ENCODE data around the gene NSUN4. TPM values are rescaled to one million over a fixed set of nuclear protein-coding genes. Genes with fewer than 3 reads are reported as not detected.
"Not testable (repeated sequence)": the region's sequence is repeated elsewhere in the genome, so short reads cannot be mapped to it uniquely, and the experiment has no call there.

NSUN4 gene
- total RNA-seq, result 10 to 100 TPM; 16.8 to 22.1 TPM
- long read RNA-seq, transcript NSUN4-204 (6 exons, 2,150 nt), result major isoform, 12 of 16 reads
- long read RNA-seq, partial matches to known transcripts, result 1 of 16 reads
- long read RNA-seq, other reads (novel, unspliced or antisense), result 3 of 16 reads

GRCh38 chr1:46340404-46341221, at the start of gene NSUN4:
Gene NSUN4, plus strand, starts transcription at chr1:46340807. Its CDS starts 20 bp downstream, at chr1:46340827.
- peak; percentile 92 for ATAC-seq
- DNase-seq, result peak; percentile 94
- intact Hi-C loops (cut with DNase I, micrococcal nuclease), result no loop called here

GRCh38 chr1:46295306-46295705, 45.3 kb upstream of the NSUN4 start:
- ATAC-seq (no peak), DNase-seq (no peak)
- intact Hi-C loops (cut with DNase I, micrococcal nuclease), result no loop called here

- intact Hi-C loops (cut with DNase I, micrococcal nuclease), result no loop called here
- no peak for DNase-seq
- ATAC-seq, result no peak
These were observed 42.2 kb upstream of the NSUN4 start for GRCh38 chr1:46298387-46298786.

GRCh38 chr1:46300673-46301405, 39.8 kb upstream of the NSUN4 start:
- intact Hi-C loops (cut with DNase I, micrococcal nuclease), result no loop called here

GRCh38 chr1:46301406-46301807, 39.2 kb upstream of the NSUN4 start:
- ATAC-seq (no peak), DNase-seq (no peak)
- intact Hi-C loops (cut with DNase I, micrococcal nuclease), result no loop called here

More at GRCh38 chr1:46300673-46301405, 39.8 kb upstream of the NSUN4 start:
- DNase-seq, result peak in 1 of 2 donors; percentile 15
- ATAC-seq, result no peak

- ATAC-seq, result peak; percentile 48
- peak; percentile 57 to 74 for DNase-seq
- intact Hi-C loops (cut with DNase I, micrococcal nuclease), result no loop called here
These were observed 38.6 kb upstream of the NSUN4 start for GRCh38 chr1:46301808-46302640.

- peak; percentile 28 to 55 for DNase-seq
- intact Hi-C loops (cut with DNase I, micrococcal nuclease), result no loop called here
- ATAC-seq, result peak; percentile 38
These were observed 38.0 kb upstream of the NSUN4 start for GRCh38 chr1:46302641-46303037.

- peak; percentile 84 for ATAC-seq
- intact Hi-C loops (cut with DNase I, micrococcal nuclease), result no loop called here
These were observed 37.4 kb upstream of the NSUN4 start, which contains the start of the genes LRRC41 and UQCRH for GRCh38 chr1:46303038-46303871. Gene LRRC41, minus strand, starts transcription at chr1:46303616. Its CDS starts 294 bp downstream, at chr1:46303322. Gene UQCRH, plus strand, starts transcription at chr1:46303698. Its CDS starts 69 bp downstream, at chr1:46303767.

GRCh38 chr1:46303872-46304326, 36.7 kb upstream of the NSUN4 start:
- ATAC-seq, result no peak
- DNase-seq, result no peak
- intact Hi-C loops (cut with DNase I, micrococcal nuclease), result no loop called here

More at GRCh38 chr1:46303038-46303871, 37.4 kb upstream of the NSUN4 start, which contains the start of the genes LRRC41 and UQCRH:
- DNase-seq, result peak; percentile 96 to 97

- intact Hi-C loops (cut with DNase I, micrococcal nuclease), result no loop called here
- DNase-seq (no peak), ATAC-seq (no peak)
These were observed 34.5 kb upstream of the NSUN4 start for GRCh38 chr1:46306159-46306530.

GRCh38 chr1:46309401-46310159, 31.0 kb upstream of the NSUN4 start:
- intact Hi-C loops (cut with DNase I, micrococcal nuclease), result no loop called here
- no peak for ATAC-seq
- no peak for DNase-seq

GRCh38 chr1:46310321-46310720, 30.3 kb upstream of the NSUN4 start:
- intact Hi-C loops (cut with DNase I, micrococcal nuclease), result no loop called here
- ATAC-seq (no peak), DNase-seq (no peak)

- intact Hi-C loops (cut with DNase I, micrococcal nuclease), result no loop called here
- ATAC-seq, result no peak
- no peak for DNase-seq
These were observed 24.8 kb upstream of the NSUN4 start for GRCh38 chr1:46315669-46316403.

GRCh38 chr1:46317323-46317722, 23.3 kb upstream of the NSUN4 start:
- intact Hi-C loops (cut with DNase I, micrococcal nuclease), result no loop called here
- DNase-seq (no peak), ATAC-seq (no peak)

- ATAC-seq, result peak; percentile 17
- DNase-seq; intact Hi-C loops (cut with DNase I, micrococcal nuclease): not testable (repeated sequence)
These were observed 21.3 kb upstream of the NSUN4 start for GRCh38 chr1:46319301-46319700.
